A673 (cell line): Measurements from ENCODE around the gene CST8.

Experiments used
- CTCF ChIP-seq: fragments of 300-800, 200-600 bp; sonication (generic); conservative IDR thresholded peaks from 2 replicates; pipeline ENCODE4 v1.5.1; 2017; ENCODE audit warnings: low read depth, mild to moderate bottlenecking, antibody characterized with exemption, low read length, moderate library complexity, mixed read lengths
- EZH2 ChIP-seq: fragments of 200-600 bp; sonication (generic); IDR thresholded peaks from 2 replicates; pipeline ENCODE4 v1.6.1; 2017; ENCODE audit warnings: borderline replicate concordance, low read depth, mild to moderate bottlenecking, mixed read lengths, antibody characterized with exemption, low read length; ENCODE audit not compliant: poor library complexity, severe bottlenecking

GRCh38 chr20:23450877-23451276 lies 40.0 kb upstream of the CST8 start:
- TF ChIP-seq CTCF = no peak
- no peak for TF ChIP-seq EZH2
